H1 (cell line): ENCODE measurements around the gene ZBTB4. TPM values are rescaled to one million over a fixed set of nuclear protein-coding genes. Genes with fewer than 3 reads are reported as not detected.
A peak's percentile ranks its signal among the peaks of the same experiment; 100 is the strongest.

Source experiments
- CTCF ChIA-PET: fragments of 300-600 bp; sonication (Branson Sonifier 250); formaldehyde crosslinking; loops from one replicate; lab custom pipeline; 2021; ENCODE audit not compliant: partially characterized antibody; lab: Charles Lee
- POLR2A ChIA-PET: fragments of 300-600 bp; sonication (Branson Sonifier 250); formaldehyde crosslinking; loops from one replicate; lab custom pipeline; 2021; ENCODE audit warnings: inconsistent platforms; ENCODE audit not compliant: partially characterized antibody; lab: Charles Lee
- DNase-seq, 2 experiments: peaks; one replicate each; pipeline versions ENCODE4 v3.0.0 to v3.0.0-alpha.2; 2010 to 2022; ENCODE audit warnings: low spot score in 2 of 2, low read depth in 1 of 2, mixed read lengths in 1 of 2
- FAIRE-seq: peaks from 2 replicates; lab custom pipeline; 2011; peaks lifted over from hg19 to GRCh38; lab: Jason Lieb, UNC
- H2AFZ ChIP-seq: 2 replicates; pipeline ENCODE4 v1.8.1; 2012; ENCODE audit warnings: low read length, inconsistent platforms
- H2AK5ac ChIP-seq: 2 replicates; pipeline ENCODE4 v1.6.1; 2013; ENCODE audit warnings: low read depth, low read length
- H2BK120ac ChIP-seq: replicated peaks from 2 replicates; pipeline ENCODE3; 2013; ENCODE audit warnings: low read depth, low read length, inconsistent platforms
- H2BK12ac ChIP-seq: 2 replicates; pipeline ENCODE4 v1.6.1; 2013; ENCODE audit warnings: low read depth, low read length
- H2BK15ac ChIP-seq: 2 replicates; pipeline ENCODE4 v1.6.1; 2013; ENCODE audit warnings: low read length
- H2BK20ac ChIP-seq: 2 replicates; pipeline ENCODE4 v1.6.1; 2013; ENCODE audit warnings: low read length
- H2BK5ac ChIP-seq: 2 replicates; pipeline ENCODE4 v1.6.1; 2013; ENCODE audit warnings: low read depth, low read length
- H3K14ac ChIP-seq: 2 replicates; pipeline ENCODE4 v1.6.1; 2013; ENCODE audit warnings: inconsistent platforms; ENCODE audit not compliant: insufficient read length
- H3K18ac ChIP-seq: 2 replicates; pipeline ENCODE4 v1.6.1; 2013; ENCODE audit warnings: low read length; ENCODE audit errors: extremely low read depth
- H3K23ac ChIP-seq: 2 replicates; pipeline ENCODE4 v1.6.1; 2013; ENCODE audit warnings: inconsistent platforms; ENCODE audit not compliant: insufficient read length
- H3K23me2 ChIP-seq: 2 replicates; pipeline ENCODE4 v1.6.1; 2013; ENCODE audit warnings: low read depth, low read length
- H3K27ac ChIP-seq: 2 replicates; pipeline ENCODE4 v1.6.1; 2011; ENCODE audit warnings: low read depth, low read length, inconsistent platforms
- H3K27me3 ChIP-seq, 4 experiments: replicated peaks in 1 of 4; 1 replicate in 1 of 4; 2 replicates in 3 of 4; pipeline versions ENCODE4 v1.6.1 to v1.8.1; 2011 to 2013; ENCODE audit warnings: low read length in 3 of 4, mild to moderate bottlenecking in 3 of 4, inconsistent platforms in 2 of 4, mixed read lengths in 2 of 4, moderate library complexity in 1 of 4; ENCODE audit not compliant: control insufficient read depth in 3 of 4, insufficient read depth in 3 of 4; ENCODE audit errors: extremely low read depth in 1 of 4
- H3K36me3 ChIP-seq, 4 experiments: 2 replicates each; pipeline versions ENCODE4 v1.6.1 to v1.8.1; 2011 to 2013; ENCODE audit warnings: mild to moderate bottlenecking in 4 of 4, low read length in 3 of 4, moderate library complexity in 2 of 4, control low read depth in 1 of 4, inconsistent platforms in 1 of 4; ENCODE audit not compliant: insufficient read depth in 4 of 4, control insufficient read depth in 2 of 4
- H3K4ac ChIP-seq: replicated peaks from 2 replicates; pipeline ENCODE3; 2013; ENCODE audit warnings: low read length, low read depth, mixed read lengths, inconsistent platforms; ENCODE audit not compliant: insufficient read length
- H3K4me1 ChIP-seq, 4 experiments: replicated peaks in 1 of 4; 1 replicate in 1 of 4; 2 replicates in 3 of 4; pipeline versions ENCODE4 v1.6.1 to v1.8.1; 2011 to 2013; ENCODE audit warnings: low read length in 3 of 4, inconsistent platforms in 2 of 4, mixed read lengths in 1 of 4; ENCODE audit not compliant: insufficient read depth in 4 of 4, control insufficient read depth in 3 of 4
- H3K4me2 ChIP-seq, 2 experiments: 2 replicates each; pipeline versions ENCODE4 v1.6.1 to v1.8.1; 2011 to 2013; ENCODE audit warnings: low read depth in 2 of 2, low read length in 2 of 2, control low read depth in 1 of 2, inconsistent platforms in 1 of 2, mild to moderate bottlenecking in 1 of 2; ENCODE audit not compliant: insufficient read depth in 1 of 2
- H3K4me3 ChIP-seq, 4 experiments: fragments of 200-600, 300-600 bp in 1 of 4; sonication (generic), shearing (Covaris generic), sonication (Bioruptor Twin) in 1 of 4; 2 replicates each; pipeline versions ENCODE4 v1.5.1 to v1.8.1; 2011 to 2016; ENCODE audit warnings: low read length in 4 of 4, low read depth in 3 of 4, control low read depth in 2 of 4, inconsistent platforms in 2 of 4, mild to moderate bottlenecking in 2 of 4, mixed read lengths in 1 of 4, moderate library complexity in 1 of 4; ENCODE audit not compliant: insufficient read depth in 2 of 4; ENCODE audit errors: extremely low read depth in 1 of 4
- H3K56ac ChIP-seq: replicated peaks from 2 replicates; pipeline ENCODE3; 2013; ENCODE audit warnings: low read depth, mild to moderate bottlenecking, mixed read lengths, low read length, inconsistent platforms; ENCODE audit not compliant: insufficient read length
- H3K79me1 ChIP-seq: 2 replicates; pipeline ENCODE4 v1.6.1; 2013; ENCODE audit warnings: low read depth, low read length, control low read depth
- H3K79me2 ChIP-seq, 2 experiments: 2 replicates each; pipeline versions ENCODE4 v1.6.1 to v1.8.1; 2012 to 2013; ENCODE audit warnings: low read length in 2 of 2, mild to moderate bottlenecking in 2 of 2, inconsistent platforms in 1 of 2; ENCODE audit not compliant: insufficient read depth in 2 of 2, control insufficient read depth in 1 of 2
- H3K9ac ChIP-seq, 4 experiments: replicated peaks in 1 of 4; 1 replicate in 1 of 4; 2 replicates in 3 of 4; pipeline versions ENCODE4 v1.6.1 to v1.8.1; 2011 to 2013; ENCODE audit warnings: low read depth in 3 of 4, low read length in 3 of 4, control low read depth in 2 of 4, mild to moderate bottlenecking in 2 of 4, moderate library complexity in 2 of 4, inconsistent platforms in 1 of 4; ENCODE audit errors: extremely low read depth in 1 of 4
- H3K9me3 ChIP-seq, 2 experiments: 2 replicates each; pipeline versions ENCODE4 v1.6.1 to v1.8.1; 2012 to 2013; ENCODE audit warnings: mild to moderate bottlenecking in 2 of 2, moderate library complexity in 2 of 2, control low read depth in 1 of 2, inconsistent platforms in 1 of 2, low read depth in 1 of 2, low read length in 1 of 2, mixed read lengths in 1 of 2; ENCODE audit not compliant: insufficient read depth in 2 of 2
- H4K20me1 ChIP-seq, 2 experiments: replicated peaks in 1 of 2; 2 replicates each; pipeline versions ENCODE3 to v1.8.1; 2011 to 2013; ENCODE audit warnings: inconsistent platforms in 2 of 2, low read length in 2 of 2, mild to moderate bottlenecking in 1 of 2; ENCODE audit not compliant: insufficient read depth in 2 of 2, control insufficient read depth in 1 of 2
- H4K5ac ChIP-seq: 2 replicates; pipeline ENCODE4 v1.6.1; 2013; ENCODE audit warnings: low read length, low read depth, mixed read lengths, inconsistent platforms; ENCODE audit not compliant: insufficient read length
- H4K8ac ChIP-seq: 2 replicates; pipeline ENCODE4 v1.8.0; 2013; ENCODE audit warnings: mild to moderate bottlenecking, moderate library complexity, low read length, inconsistent platforms; ENCODE audit not compliant: insufficient read depth; ENCODE audit errors: extremely low read depth
- H4K91ac ChIP-seq: replicated peaks from 2 replicates; pipeline ENCODE3; 2013; ENCODE audit warnings: low read length, mixed read lengths, inconsistent platforms; ENCODE audit not compliant: insufficient read length
- CTCF ChIP-seq, 3 experiments: IDR thresholded peaks; 1 replicate in 2 of 3; 2 replicates in 1 of 3; pipeline versions ENCODE4 v1.5.1 to v1.6.1; 2011; ENCODE audit warnings: low read length in 3 of 3, mild to moderate bottlenecking in 3 of 3, inconsistent platforms in 2 of 3, low read depth in 1 of 3, moderate library complexity in 1 of 3; ENCODE audit not compliant: insufficient read depth in 1 of 3; ENCODE audit errors: control extremely low read depth in 1 of 3
- EP300 ChIP-seq, 2 experiments: IDR thresholded peaks; 1 replicate in 1 of 2; 2 replicates in 1 of 2; pipeline ENCODE4 v1.6.1; 2011 to 2012; ENCODE audit warnings: low read depth in 2 of 2, low read length in 2 of 2, mild to moderate bottlenecking in 2 of 2, borderline replicate concordance in 1 of 2, inconsistent platforms in 1 of 2, moderate library complexity in 1 of 2
- POLR2A ChIP-seq, 2 experiments: IDR thresholded peaks; 1 replicate in 1 of 2; 2 replicates in 1 of 2; pipeline ENCODE4 v1.6.1; 2011; ENCODE audit warnings: low read depth in 2 of 2, low read length in 2 of 2, mild to moderate bottlenecking in 2 of 2; ENCODE audit errors: control extremely low read depth in 1 of 2
- POU5F1 ChIP-seq: IDR thresholded peaks from 2 replicates; pipeline ENCODE4 v1.6.1; 2011; ENCODE audit warnings: low read depth, mild to moderate bottlenecking, low read length, moderate library complexity
- RAD21 ChIP-seq, 2 experiments: IDR thresholded peaks in 1 of 2; conservative IDR thresholded peaks in 1 of 2; 2 replicates each; pipeline ENCODE4 v1.6.1; 2011; ENCODE audit warnings: low read depth in 2 of 2, low read length in 2 of 2, improper control_type of control experiment in 1 of 2, inconsistent platforms in 1 of 2, mild to moderate bottlenecking in 1 of 2, moderate library complexity in 1 of 2
- RBBP5 ChIP-seq: IDR thresholded peaks from 2 replicates; pipeline ENCODE4 v1.7.1; 2012; ENCODE audit warnings: low read depth, mild to moderate bottlenecking, inconsistent platforms, low read length, moderate library complexity, borderline replicate concordance
- RNF2 ChIP-seq: fragments of 200-900, 300-1000 bp; sonication (generic); IDR thresholded peaks from 2 replicates; pipeline ENCODE4 v1.7.1; 2016; ENCODE audit warnings: borderline replicate concordance, low read depth, mild to moderate bottlenecking, antibody characterized with exemption, low read length; ENCODE audit not compliant: poor library complexity, severe bottlenecking; ENCODE audit errors: missing control alignments
- SP2 ChIP-seq: IDR thresholded peaks from 2 replicates; pipeline ENCODE4 v1.6.1; 2012; ENCODE audit warnings: mild to moderate bottlenecking, low read length, inconsistent platforms
- TAF1 ChIP-seq: IDR thresholded peaks from 2 replicates; pipeline ENCODE4 v1.6.1; 2011; ENCODE audit warnings: mild to moderate bottlenecking, low read depth, low read length
- TEAD4 ChIP-seq: IDR thresholded peaks from 2 replicates; pipeline ENCODE4 v1.6.1; 2012; ENCODE audit warnings: low read depth, low read length, inconsistent platforms, mixed read lengths
- WGBS, 2 experiments: shearing (Covaris generic) in 1 of 2; methylation state at CpG; one replicate each; pipeline versions ENCODE4 v1.1.6 to v1.1.7; 2013 to 2015; ENCODE audit warnings: low lambda C conversion rate in 2 of 2, mixed read lengths in 2 of 2, inconsistent platforms in 1 of 2, low coverage in 1 of 2, missing lambda C conversion rate in 1 of 2; ENCODE audit not compliant: insufficient replicate concordance in 2 of 2, insufficient coverage in 1 of 2, insufficient read length in 1 of 2; ENCODE audit errors: extremely low coverage in 1 of 2, missing lambda C conversion rate in 1 of 2; 5-methylcytosine and 5-hydroxymethylcytosine counted together
- polyA plus RNA-seq, 7 experiments: library from polyadenylated mRNA; depleted of rRNA in 3 of 7; stranded (reverse) in 5 of 7; unstranded in 2 of 7; fragments of >200 nt in 5 of 7; fragments of 200-250 nt in 2 of 7; gene quantifications; 1 replicate in 5 of 7; 2 replicates in 1 of 7; 4 replicates in 1 of 7; pipeline versions ENCODE4 v1.2.1 to v1.2.3, GENCODE V29; 2011 to 2013; ENCODE audit warnings: missing spikeins in 2 of 7, mixed read lengths in 2 of 7
- total RNA-seq: library from RNA; stranded (reverse); fragmentation: NEBNext Ultra II Directional; extraction: Animal tissue kit (Norgen Biotek cat#: 25700); gene quantifications from 2 replicates; pipeline ENCODE4 v1.2.1, GENCODE V29; 2021

Gene ZBTB4
- total and polyA plus RNA-seq, 2 of the 8 experiments (the other 6 are each of a cell fraction or from before 2014, with no cell fraction given) = 5.9 to 10.1 TPM

- H4K8ac ChIP-seq = peak overlapping the region; percentile 68
- no peaks in the 10 kb centered on the region for H3K79me2 ChIP-seq
- H4K5ac ChIP-seq = no peak overlapping the region
- no peak overlapping the region for H2BK5ac ChIP-seq
- no peak overlapping the region for H3K9ac ChIP-seq
- no peaks in the 10 kb centered on the region for H3K27me3 ChIP-seq
- no peaks in the 10 kb centered on the region for H3K23me2 ChIP-seq
- H2BK120ac ChIP-seq = no peak overlapping the region
- no peak overlapping the region for H3K23ac ChIP-seq
- no peak overlapping the region for H2BK20ac ChIP-seq
- H3K14ac ChIP-seq = no peak overlapping the region
- DNase-seq (peak in 1 of 2 experiments; percentile 67), FAIRE-seq (no peak)
- no peak overlapping the region for H4K91ac ChIP-seq
- ChIA-PET CTCF (interaction anchor here (0.6 to 7.0 kb wide), 23 partner anchors 8 to 185 kb away, joined by 3 to 82 read pairs (median 3); partner anchors contain the start of genes SENP3, SPEM1 and TMEM95), POLR2A (interaction anchor here (0.8 to 4.4 kb wide), 7 partner anchors 11 to 148 kb away, joined by 3 to 18 read pairs (median 3); partner anchors contain the start of genes POLR2A and TMEM95)
- no peaks in the 10 kb centered on the region for H3K4me1 ChIP-seq
- no peak overlapping the region for H3K27ac ChIP-seq
- H2BK12ac ChIP-seq = no peak overlapping the region
- no peak overlapping the region for H2AFZ ChIP-seq
- no peaks in the 10 kb centered on the region; a peak in 1 of 4 replicates for H3K9me3 ChIP-seq
- H3K79me1 ChIP-seq = peaks cover 4% of the 10 kb centered on the region; the same call in 1 of the 2 replicates
- peaks cover 8 to 12% of the 10 kb centered on the region in 2 experiments for H4K20me1 ChIP-seq
- no peak overlapping the region for H3K4me3 ChIP-seq
- peaks cover 49 to 88% (median 71%) of the 10 kb centered on the region in 4 experiments for H3K36me3 ChIP-seq
- H3K4me2 ChIP-seq = no peak overlapping the region
- no peak overlapping the region for H2AK5ac ChIP-seq
- no peak overlapping the region for H3K4ac ChIP-seq
- WGBS, 2 experiments = 88% methylated on average over 14 of the region's 14 CpGs; no CpG with 5 or more reads in 1 of the 2 experiments
- no peak overlapping the region for H3K56ac ChIP-seq
- no peak overlapping the region for H2BK15ac ChIP-seq
- no peak overlapping the region for H3K18ac ChIP-seq
- TF ChIP-seq TAF1 (no peak), CTCF (IDR thresholded peaks at IDR 0.05; ENCODE audit: control extremely low read depth in 1 of 3, insufficient read depth in 1 of 3, low read depth in 1 of 3, low read length in 3 of 3) (peak; percentile 51 to 68 (median 65)), RBBP5 (no peak), EP300 (IDR thresholded peaks at IDR 0.05; ENCODE audit: borderline replicate concordance in 1 of 2, low read depth in 2 of 2, low read length in 2 of 2) (no peak), SP2 (no peak), POLR2A (IDR thresholded peaks at IDR 0.05; ENCODE audit: control extremely low read depth in 1 of 2, low read depth in 2 of 2, low read length in 2 of 2) (peak in 1 of 2 experiments; percentile 34; a peak in 2 of 3 replicates), TEAD4 (no peak), RNF2 (no peak), RAD21 (IDR thresholded peaks at IDR 0.05 in 1 of 2, conservative IDR thresholded peaks at IDR 0.05 in 1 of 2; ENCODE audit: low read depth in 2 of 2, low read length in 2 of 2) (peak; percentile 71 to 76), POU5F1 (no peak)
Observed at GRCh38 chr17:7502987-7503386, 23.6 kb upstream of the ZBTB4 start.
